Posterior vena cava (tissue), 2 donors: ENCODE measurements around the gene AZI2. TPM values are rescaled to one million over a fixed set of nuclear protein-coding genes. Genes with fewer than 3 reads are reported as not detected.

Experiments
- DNase-seq: peaks from one replicate; pipeline ENCODE4 v3.0.0-alpha.2; 2020; ENCODE audit warnings: low spot score
- intact Hi-C, 2 donors: fragments of 100-400 bp; cut with DNase I; formaldehyde crosslinking; loops; one replicate each; pipeline versions ENCODE4 v1.14.1 to v1.14.2; 2022 to 2023
- total RNA-seq, 2 donors: library from RNA; stranded (reverse); fragmentation: NEBNext Ultra II Directional; extraction: Animal tissue kit (Norgen Biotek cat#: 25700); gene quantifications; one replicate each; pipeline ENCODE4 v1.2.1, GENCODE V29; 2021
- donor health status: DM: yes; HTN: yes; CAD: no.
- donor health status: DM: yes; HTN: yes; CAD: no.

Gene AZI2
- total RNA-seq, 2 donors from 2014 or later: 71.0 to 75.0 TPM

- DNase-seq: no peak
- intact Hi-C loops: no loop called here
Observed at GRCh38 chr3:28315711-28316110, 32.9 kb downstream of the AZI2 start.

- no peak for DNase-seq
- intact Hi-C loops: no loop called here
Observed at GRCh38 chr3:28308196-28308595, 40.4 kb downstream of the AZI2 start.

GRCh38 chr3:28301688-28302087, 46.9 kb downstream of the AZI2 start:
- DNase-seq: no peak
- intact Hi-C loops: no loop called here

GRCh38 chr3:28300345-28300962, 48.2 kb downstream of the AZI2 start:
- intact Hi-C loops: no loop called here
- no peak for DNase-seq

GRCh38 chr3:28299705-28300104, 48.9 kb downstream of the AZI2 start:
- no peak for DNase-seq
- intact Hi-C loops: no loop called here

- intact Hi-C loops: no loop called here
- no peak for DNase-seq
Observed at GRCh38 chr3:28295898-28296490, 52.6 kb downstream of the AZI2 start.

GRCh38 chr3:28294667-28295413, 53.8 kb downstream of the AZI2 start:
- intact Hi-C loops: no loop called here
- DNase-seq: no peak

- intact Hi-C loops: no loop called here
- DNase-seq: no peak
Observed at GRCh38 chr3:28292622-28293021, 56.0 kb downstream of the AZI2 start.

GRCh38 chr3:28291577-28291976, 57.0 kb downstream of the AZI2 start:
- intact Hi-C loops: no loop called here

GRCh38 chr3:28290863-28291300, 57.7 kb downstream of the AZI2 start:
- no peak for DNase-seq
- intact Hi-C loops: no loop called here

More at GRCh38 chr3:28291577-28291976, 57.0 kb downstream of the AZI2 start:
- DNase-seq: no peak

GRCh38 chr3:28287046-28287445, 61.6 kb downstream of the AZI2 start:
- intact Hi-C loops: no loop called here
- DNase-seq: no peak

GRCh38 chr3:28286595-28286994, 62.0 kb downstream of the AZI2 start:
- intact Hi-C loops: no loop called here
- no peak for DNase-seq

GRCh38 chr3:28280781-28281180, 67.8 kb downstream of the AZI2 start:
- no peak for DNase-seq

GRCh38 chr3:28279770-28280169, 68.9 kb downstream of the AZI2 start:
- intact Hi-C loops: no loop called here
- no peak for DNase-seq

More at GRCh38 chr3:28280781-28281180, 67.8 kb downstream of the AZI2 start:
- intact Hi-C loops: no loop called here

- no peak for DNase-seq
- intact Hi-C loops: no loop called here
Observed at GRCh38 chr3:28278918-28279317, 69.7 kb downstream of the AZI2 start.

GRCh38 chr3:28273837-28274236, 74.8 kb downstream of the AZI2 start:
- no peak for DNase-seq
- intact Hi-C loops: no loop called here

Other genes starting within 250 kb of the AZI2 start
- gene CMC1, start 107.2 kb downstream of the AZI2 start, total RNA-seq: 10 to 100 TPM; 15.6 to 16.2 TPM
- 1 to 10 TPM; 2.2 to 2.4 TPM for gene ZCWPW2, start 103 bp downstream of the AZI2 start, total RNA-seq